Right lobe of liver (tissue), 4 donors: ENCODE results near the gene CALHM1.

Experiments used
- POLR2A ChIP-seq: fragments of 450-650 bp; IDR thresholded peaks from one replicate; pipeline ENCODE4 v1.6.1; 2017; ENCODE audit warnings: antibody characterized with exemption, mild to moderate bottlenecking
- TF ChIP-seq, protein P1 (sequence below), 4 donors: fragments of 200-600 bp in 3 of 4; fragments of 450-650 bp in 1 of 4; IDR thresholded peaks; one replicate each; pipeline versions ENCODE4 v1.5.1 to v1.8.0; 2016 to 2022; ENCODE audit warnings: antibody characterized with exemption in 4 of 4, mild to moderate bottlenecking in 2 of 4
- donor health status: DM: no; HTN: no; CAD: no.
- donor health status: DM: no; HTN: no; CAD: no.
- donor health status: DM: no; HTN: yes; CAD: no.

GRCh38 chr10:103459615-103460014, 915 bp upstream of the CALHM1 start:
- TF ChIP-seq, protein P1, sequence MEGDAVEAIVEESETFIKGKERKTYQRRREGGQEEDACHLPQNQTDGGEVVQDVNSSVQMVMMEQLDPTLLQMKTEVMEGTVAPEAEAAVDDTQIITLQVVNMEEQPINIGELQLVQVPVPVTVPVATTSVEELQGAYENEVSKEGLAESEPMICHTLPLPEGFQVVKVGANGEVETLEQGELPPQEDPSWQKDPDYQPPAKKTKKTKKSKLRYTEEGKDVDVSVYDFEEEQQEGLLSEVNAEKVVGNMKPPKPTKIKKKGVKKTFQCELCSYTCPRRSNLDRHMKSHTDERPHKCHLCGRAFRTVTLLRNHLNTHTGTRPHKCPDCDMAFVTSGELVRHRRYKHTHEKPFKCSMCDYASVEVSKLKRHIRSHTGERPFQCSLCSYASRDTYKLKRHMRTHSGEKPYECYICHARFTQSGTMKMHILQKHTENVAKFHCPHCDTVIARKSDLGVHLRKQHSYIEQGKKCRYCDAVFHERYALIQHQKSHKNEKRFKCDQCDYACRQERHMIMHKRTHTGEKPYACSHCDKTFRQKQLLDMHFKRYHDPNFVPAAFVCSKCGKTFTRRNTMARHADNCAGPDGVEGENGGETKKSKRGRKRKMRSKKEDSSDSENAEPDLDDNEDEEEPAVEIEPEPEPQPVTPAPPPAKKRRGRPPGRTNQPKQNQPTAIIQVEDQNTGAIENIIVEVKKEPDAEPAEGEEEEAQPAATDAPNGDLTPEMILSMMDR (IDR thresholded peaks at IDR 0.05), result no peak
- no peak for TF ChIP-seq POLR2A
